GM18951 (cell line): ENCODE measurements around the gene ZNF396.

Experiments
- POLR2A ChIP-seq: IDR thresholded peaks from 4 replicates; pipeline ENCODE4 v1.6.1; 2011; ENCODE audit warnings: mild to moderate bottlenecking; ENCODE audit not compliant: insufficient read length, insufficient read depth; ENCODE audit errors: extremely low read depth
- in situ Hi-C: fragments of 300-500 bp; cut with MboI; formaldehyde crosslinking; loops from one replicate; pipeline ENCODE4 v1.12.0; 2022; ENCODE audit warnings: low sequenced_read_pairs, mixed read lengths, inconsistent platforms; ENCODE audit not compliant: unreplicated experiment

Gene ZNF396

DNA sequence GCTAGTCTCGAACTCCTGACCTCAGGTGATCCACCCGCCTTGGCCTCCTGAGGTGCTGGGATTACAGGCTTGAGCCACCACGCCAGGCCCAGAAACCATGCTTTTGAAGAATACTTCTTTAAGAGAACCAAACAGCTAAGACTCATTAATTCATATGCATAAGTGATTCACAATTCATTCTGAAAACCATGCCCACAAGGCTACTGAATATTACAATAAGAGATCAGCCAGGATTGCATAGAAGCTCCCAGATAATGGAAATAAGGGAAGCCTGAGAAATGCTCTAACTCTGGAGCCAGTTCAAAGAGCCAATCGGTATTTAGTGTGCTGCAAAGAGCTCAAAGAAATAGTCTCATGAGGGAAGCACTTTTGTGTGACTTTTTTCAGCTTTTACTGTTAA lies 2.4 kb downstream of the ZNF396 start:
- no peak for TF ChIP-seq POLR2A
- in situ Hi-C loops = loop anchor here (25.0 kb wide), 2 partner anchors 563 to 888 kb away; no protein-coding TSS in a partner anchor

GRCh38 chr18:35371412-35372195 lies 5.5 kb downstream of the ZNF396 start:
- TF ChIP-seq POLR2A = no peak
- in situ Hi-C loops = no loop called here

GRCh38 chr18:35369126-35369525 lies 8.0 kb downstream of the ZNF396 start:
- no peak for TF ChIP-seq POLR2A
- in situ Hi-C loops = no loop called here

- TF ChIP-seq POLR2A = no peak
- in situ Hi-C loops = no loop called here
Observed at GRCh38 chr18:35368595-35368994, 8.5 kb downstream of the ZNF396 start.

DNA sequence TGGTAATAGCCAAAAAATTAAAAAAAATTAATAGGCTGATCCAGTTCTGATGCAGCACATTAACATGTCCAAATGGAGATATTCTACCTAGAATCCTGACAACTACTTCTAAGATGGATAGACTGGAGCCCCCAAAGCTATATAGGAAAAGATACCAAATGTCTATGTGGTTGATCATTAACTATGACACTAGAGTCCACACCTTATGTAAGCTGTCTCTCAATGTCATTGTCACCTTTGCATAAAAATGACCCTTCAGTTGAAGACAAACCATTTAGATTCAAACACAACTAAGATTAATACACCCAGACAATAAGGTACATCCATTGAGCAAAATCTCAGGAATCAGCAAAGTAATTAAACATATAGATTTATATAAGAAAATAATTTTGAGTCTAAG lies 14.6 kb downstream of the ZNF396 start:
- TF ChIP-seq POLR2A = no peak
- in situ Hi-C loops = no loop called here

DNA sequence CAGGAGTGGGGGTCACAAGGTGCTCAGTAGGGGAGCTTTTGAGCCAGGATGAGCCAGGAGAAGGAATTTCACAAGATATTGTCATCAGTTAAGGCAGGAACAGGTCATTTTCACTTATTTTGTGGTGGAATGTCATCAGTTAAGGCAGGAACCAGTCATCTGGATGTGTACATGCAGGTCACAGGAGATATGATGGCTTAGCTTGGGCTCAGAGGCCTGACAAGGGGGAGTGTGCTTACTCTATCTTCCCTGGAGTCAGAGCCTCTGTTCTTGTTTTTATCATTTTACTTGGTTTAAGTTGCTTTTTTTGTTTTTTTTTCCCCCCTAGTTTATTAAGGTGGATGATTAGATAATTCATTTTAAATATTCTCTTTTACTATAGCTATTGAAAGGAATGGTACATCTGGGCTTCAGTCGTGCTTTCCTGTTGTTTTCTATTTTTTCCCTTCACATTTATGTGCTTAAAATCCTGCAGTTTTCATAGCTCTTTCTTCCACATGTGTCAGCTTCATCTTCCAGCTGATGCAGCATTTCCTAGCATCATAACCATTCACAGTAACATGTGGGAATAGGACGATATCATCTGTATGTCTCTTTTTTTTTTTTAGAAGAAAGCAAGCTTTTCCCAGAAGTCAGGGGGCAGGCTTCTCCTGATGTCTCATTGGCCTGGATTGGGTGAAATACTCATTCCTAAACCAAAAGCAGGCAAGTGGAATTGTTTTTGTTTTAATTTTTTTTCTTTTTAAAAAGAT lies 15.4 kb downstream of the ZNF396 start:
- TF ChIP-seq POLR2A = no peak
- in situ Hi-C loops = no loop called here

DNA sequence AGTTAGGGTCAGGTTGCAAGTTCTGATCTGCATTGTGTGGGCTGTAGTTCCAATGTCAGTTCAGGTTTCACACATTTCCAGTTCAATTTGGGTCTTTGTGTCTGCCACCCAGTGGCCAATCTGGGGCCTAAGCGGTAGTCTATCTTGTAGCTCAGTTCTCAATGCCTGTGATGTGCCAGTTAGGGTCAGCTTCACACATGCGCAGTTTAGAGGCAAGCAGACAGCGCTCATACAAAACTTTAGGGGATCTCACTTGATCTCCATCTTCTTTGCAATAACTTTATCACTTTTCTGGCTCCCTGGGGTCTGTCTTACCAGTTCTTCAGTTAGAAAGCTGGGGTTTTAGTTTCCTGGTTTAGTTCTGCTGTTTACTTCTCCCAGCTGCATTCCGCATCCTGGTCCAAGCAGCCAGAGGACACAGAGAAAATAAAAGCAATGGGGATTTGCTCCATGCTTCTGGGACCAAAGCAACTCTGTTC lies 22.0 kb downstream of the ZNF396 start:
- TF ChIP-seq POLR2A = no peak
- in situ Hi-C loops = no loop called here

DNA sequence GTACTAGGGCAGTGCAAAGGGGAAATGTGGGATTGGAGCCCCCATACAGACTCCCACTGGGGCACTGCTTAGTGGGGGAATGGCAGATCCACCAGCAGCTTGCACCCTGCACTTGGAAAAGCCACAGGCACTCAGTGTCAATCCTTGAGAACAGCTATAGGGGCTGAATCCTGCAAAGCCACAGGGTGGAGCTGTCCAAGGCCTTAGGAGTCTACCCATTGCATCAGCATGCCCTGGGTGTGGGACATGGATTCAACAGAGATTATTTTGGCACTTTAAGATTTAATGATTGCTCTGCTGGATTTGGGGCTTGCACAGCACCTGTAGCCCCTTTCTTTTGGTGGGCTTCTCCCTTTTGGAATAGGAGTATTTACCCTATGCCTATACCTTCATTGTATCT lies 24.4 kb downstream of the ZNF396 start:
- TF ChIP-seq POLR2A = no peak
- in situ Hi-C loops = no loop called here

DNA sequence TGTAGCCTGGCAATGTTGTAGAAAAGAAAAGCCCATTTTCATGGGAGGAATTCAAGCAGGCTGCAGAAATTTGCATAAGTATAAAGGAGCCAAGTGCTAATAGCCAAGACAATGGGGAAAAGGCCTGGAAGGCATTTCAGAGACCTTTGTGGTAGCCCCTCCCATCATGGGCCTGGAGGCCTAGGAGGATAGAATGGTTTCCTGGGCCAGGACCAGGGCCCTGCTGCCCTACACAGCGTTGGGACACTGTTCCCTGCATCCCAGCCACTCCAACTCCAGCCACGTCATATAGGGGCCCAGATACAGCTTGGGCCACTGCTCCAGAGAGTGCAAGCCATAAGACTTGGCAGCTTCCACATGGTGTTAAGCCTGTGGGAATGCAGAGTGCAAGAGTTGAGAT lies 24.9 kb downstream of the ZNF396 start:
- in situ Hi-C loops = no loop called here
- TF ChIP-seq POLR2A = no peak

DNA sequence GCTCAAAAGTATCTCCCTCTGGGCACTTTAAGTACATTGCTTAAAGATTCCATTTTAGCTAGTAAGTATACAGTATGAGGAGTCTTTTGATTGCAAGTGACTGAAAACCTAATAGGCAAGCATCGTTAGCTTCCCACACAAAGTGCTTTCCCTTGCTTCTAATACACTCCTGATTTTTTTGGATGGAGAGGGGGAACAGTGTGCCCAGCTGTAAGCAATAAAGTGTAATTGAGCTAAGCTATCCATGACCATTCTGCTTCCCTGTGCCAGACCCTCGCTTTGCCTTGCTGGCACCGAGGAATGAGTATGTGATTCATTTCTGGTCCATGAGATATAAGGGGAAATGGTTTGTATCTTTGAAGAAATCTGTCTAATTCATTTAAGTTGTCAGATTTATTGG lies 29.1 kb downstream of the ZNF396 start:
- in situ Hi-C loops = no loop called here
- no peak for TF ChIP-seq POLR2A

DNA sequence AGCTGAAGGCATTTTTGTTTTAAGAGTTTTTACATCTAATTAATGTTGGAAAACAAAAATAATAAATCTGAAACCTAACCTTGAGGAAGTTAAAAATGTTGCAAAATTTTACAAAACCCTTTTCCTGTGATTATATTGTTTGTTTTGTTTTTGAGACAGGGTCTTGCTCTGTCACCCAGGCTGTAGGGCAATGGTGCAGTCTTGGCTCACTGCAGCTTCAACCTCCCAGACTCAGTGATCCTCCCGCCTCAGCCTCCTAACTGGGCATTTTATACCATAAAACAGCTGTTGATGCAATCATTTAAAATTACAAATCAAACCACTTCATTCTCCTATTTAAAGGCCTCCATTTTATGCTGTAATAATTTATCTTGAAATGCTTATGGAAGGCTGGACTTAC lies 31.2 kb downstream of the ZNF396 start:
- no peak for TF ChIP-seq POLR2A
- in situ Hi-C loops = no loop called here

GRCh38 chr18:35345460-35345921 lies 31.6 kb downstream of the ZNF396 start:
- no peak for TF ChIP-seq POLR2A
- in situ Hi-C loops = no loop called here

GRCh38 chr18:35344736-35345459 lies 32.2 kb downstream of the ZNF396 start:
- in situ Hi-C loops = no loop called here
- no peak for TF ChIP-seq POLR2A
